Activated CD4-positive, alpha-beta memory T cell treated with anti-CD3 and anti-CD28 coated beads for 36 hours (primary cell): Measurements from ENCODE around the gene CLNK. TPM values are rescaled to one million over a fixed set of nuclear protein-coding genes. Genes with fewer than 3 reads are reported as not detected.
"Not testable (repeated sequence)": the region's sequence is repeated elsewhere in the genome, so short reads cannot be mapped to it uniquely, and the experiment has no call there.

Experiments
- CTCF ChIA-PET: fragments of 350-600 bp; sonication (Branson Sonifier 250); formaldehyde crosslinking; loops from one replicate; lab custom pipeline; 2021; ENCODE audit warnings: antibody characterized with exemption, inconsistent platforms; lab: Charles Lee
- POLR2A ChIA-PET: fragments of 350-600 bp; sonication (Branson Sonifier 250); formaldehyde crosslinking; loops from one replicate; lab custom pipeline; 2021; ENCODE audit warnings: antibody characterized with exemption; lab: Charles Lee
- DNase-seq: peaks from one replicate; pipeline ENCODE4 v3.0.0-alpha.2; 2020
- H3K27ac Mint-ChIP-seq: one replicate; pipeline ENCODE4 v1.8.0; 2021; ENCODE audit warnings: mixed read lengths
- H3K27me3 Mint-ChIP-seq: one replicate; pipeline ENCODE4 v1.8.0; 2021; ENCODE audit warnings: mixed read lengths
- H3K36me3 Mint-ChIP-seq: one replicate; pipeline ENCODE4 v1.8.0; 2021; ENCODE audit warnings: mixed read lengths
- H3K4me1 Mint-ChIP-seq: one replicate; pipeline ENCODE4 v1.8.0; 2021; ENCODE audit warnings: low read depth, mixed read lengths
- H3K4me3 Mint-ChIP-seq: one replicate; pipeline ENCODE4 v1.8.0; 2021; ENCODE audit warnings: mild to moderate bottlenecking, mixed read lengths
- H3K9me3 Mint-ChIP-seq: one replicate; pipeline ENCODE4 v1.8.0; 2021; ENCODE audit warnings: mixed read lengths
- intact Hi-C: fragments of 100-400 bp; cut with micrococcal nuclease; formaldehyde crosslinking; loops from one replicate; pipeline ENCODE4 v1.15.1; 2023
- total RNA-seq, 2 experiments: library from RNA; stranded (reverse); gene quantifications; one replicate each; pipeline ENCODE4 v1.2.3, GENCODE V29; 2021

CLNK gene
- total RNA-seq, 2 experiments from 2014 or later, result not detected

- ChIA-PET POLR2A (no interaction called here), CTCF (interaction anchor here (1.1 kb wide), 1 partner anchor 13 kb away, joined by 5 read pairs; no protein-coding TSS in a partner anchor)
- no peaks in the 10 kb centered on the region for H3K27me3 Mint-ChIP-seq
- no peak overlapping the region for H3K4me3 Mint-ChIP-seq
- DNase-seq, result peak; percentile 15
- H3K36me3 Mint-ChIP-seq, result no peaks in the 10 kb centered on the region
- intact Hi-C loops, result loop anchor here (1.0 to 10.0 kb wide), 3 partner anchors 842 to 1123 kb away; partner anchors contain the start of gene HS3ST1
- H3K27ac Mint-ChIP-seq, result no peak overlapping the region
- H3K4me1 Mint-ChIP-seq, result peaks cover 15% of the 10 kb centered on the region
- H3K9me3 Mint-ChIP-seq, result no peaks in the 10 kb centered on the region
Measured at GRCh38 chr4:10582059-10582686, 102.4 kb downstream of the CLNK start.

DNA sequence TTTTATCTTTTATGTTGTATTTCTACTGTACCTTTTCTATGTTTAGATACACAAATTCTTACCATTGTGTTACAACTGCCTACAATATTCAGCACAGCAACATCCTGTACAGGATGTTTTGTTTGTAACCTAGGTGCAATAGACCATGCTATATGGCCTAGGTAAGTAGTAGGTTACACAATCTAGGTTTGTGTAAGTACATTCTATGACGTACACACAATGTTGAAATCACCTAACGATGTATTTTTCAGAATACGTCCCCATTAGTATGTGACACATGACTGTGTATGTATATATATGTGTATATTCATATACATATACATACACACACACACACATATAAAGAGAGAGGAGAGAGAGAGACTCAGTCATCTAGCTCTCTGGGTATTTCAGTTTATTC, 103.5 kb downstream of the CLNK start:
- Mint-ChIP-seq H3K4me1 (peaks cover 16% of the 10 kb centered on the region), H3K9me3 (no peaks in the 10 kb centered on the region), H3K27ac (no peak overlapping the region), H3K27me3 (no peaks in the 10 kb centered on the region), H3K4me3 (no peak overlapping the region), H3K36me3 (no peaks in the 10 kb centered on the region)
- DNase-seq, result no peak
- intact Hi-C loops, result loop anchor here (10.0 kb wide), 1 partner anchor 1124 kb away; no protein-coding TSS in a partner anchor
- CTCF ChIA-PET, result interaction anchor here (1.1 kb wide), 1 partner anchor 14 kb away, joined by 5 read pairs; no protein-coding TSS in a partner anchor
- POLR2A ChIA-PET, result no interaction called here

DNA sequence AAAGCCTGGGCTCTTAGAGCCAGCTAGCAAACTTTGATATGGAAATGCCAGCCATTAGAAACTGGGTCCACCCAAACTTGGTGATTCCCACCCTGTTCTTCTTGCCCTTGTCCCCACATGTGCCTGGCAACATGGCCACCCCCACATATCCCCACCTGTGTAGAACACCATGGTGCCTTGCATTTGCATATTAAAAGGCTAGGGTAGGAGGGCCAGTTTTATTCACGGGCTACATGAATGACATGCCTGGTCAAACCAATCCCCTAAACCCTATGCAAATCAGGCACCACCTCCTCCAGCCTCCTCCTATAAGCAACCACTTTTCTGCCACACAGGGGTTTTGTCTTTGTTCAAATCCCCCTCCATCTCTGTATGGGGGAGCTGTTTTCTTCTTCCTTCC, 104.9 kb downstream of the CLNK start:
- Mint-ChIP-seq H3K27ac (no peak overlapping the region), H3K4me3 (no peak overlapping the region), H3K36me3 (no peaks in the 10 kb centered on the region), H3K4me1 (peaks cover 14% of the 10 kb centered on the region), H3K9me3 (no peaks in the 10 kb centered on the region), H3K27me3 (no peaks in the 10 kb centered on the region)
- POLR2A ChIA-PET, result no interaction called here
- intact Hi-C loops, result loop anchor here (10.0 kb wide), 1 partner anchor 1125 kb away; no protein-coding TSS in a partner anchor
- CTCF ChIA-PET, result no interaction called here
- no peak for DNase-seq

GRCh38 chr4:10577508-10578426, 106.8 kb downstream of the CLNK start:
- H3K4me1 Mint-ChIP-seq, result peaks cover 5% of the 10 kb centered on the region
- H3K27ac Mint-ChIP-seq, result no peak overlapping the region
- intact Hi-C loops, result no loop called here
- no peaks in the 10 kb centered on the region for H3K9me3 Mint-ChIP-seq
- no peak for DNase-seq
- no peak overlapping the region for H3K4me3 Mint-ChIP-seq
- peaks cover 2% of the 10 kb centered on the region for H3K27me3 Mint-ChIP-seq
- ChIA-PET CTCF (no interaction called here), POLR2A (no interaction called here)
- no peaks in the 10 kb centered on the region for H3K36me3 Mint-ChIP-seq

- H3K4me1 Mint-ChIP-seq, result peaks cover 5% of the 10 kb centered on the region
- ChIA-PET CTCF (no interaction called here), POLR2A (no interaction called here)
- no peaks in the 10 kb centered on the region for H3K9me3 Mint-ChIP-seq
- no peak for DNase-seq
- intact Hi-C loops, result no loop called here
- H3K36me3 Mint-ChIP-seq, result no peaks in the 10 kb centered on the region
- H3K4me3 Mint-ChIP-seq, result no peak overlapping the region
- H3K27me3 Mint-ChIP-seq, result peaks cover 2% of the 10 kb centered on the region
- H3K27ac Mint-ChIP-seq, result no peak overlapping the region
Measured at GRCh38 chr4:10577018-10577417, 107.5 kb downstream of the CLNK start.

- Mint-ChIP-seq H3K27me3 (peaks cover 2% of the 10 kb centered on the region), H3K9me3 (no peaks in the 10 kb centered on the region), H3K27ac (no peak overlapping the region), H3K36me3 (no peaks in the 10 kb centered on the region), H3K4me1 (peaks cover 5% of the 10 kb centered on the region), H3K4me3 (no peak overlapping the region)
- ChIA-PET POLR2A (no interaction called here), CTCF (no interaction called here)
- intact Hi-C loops, result no loop called here
- no peak for DNase-seq
Measured at GRCh38 chr4:10576236-10576635, 108.3 kb downstream of the CLNK start.

DNA sequence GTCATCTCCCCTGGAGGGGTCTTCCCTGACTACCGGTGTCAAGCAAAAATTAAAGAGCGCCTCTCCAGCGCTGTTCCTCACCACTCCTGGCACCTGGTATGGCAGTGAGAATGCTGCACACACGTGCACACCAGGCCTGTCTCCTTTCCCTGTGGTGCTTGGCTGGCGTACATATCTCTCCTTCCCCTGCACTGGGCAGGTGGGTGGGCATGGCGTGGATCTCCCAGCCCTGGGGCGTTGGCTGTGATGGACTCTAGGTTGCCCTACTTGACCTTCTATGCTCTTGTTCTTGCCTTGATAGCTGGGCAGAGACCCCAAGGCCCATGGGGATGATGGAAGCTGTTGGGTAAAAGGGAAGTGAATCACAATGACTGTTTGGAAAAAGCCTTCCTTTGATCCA, 109.2 kb downstream of the CLNK start:
- no peak overlapping the region for H3K27ac Mint-ChIP-seq
- peaks cover 2% of the 10 kb centered on the region for H3K27me3 Mint-ChIP-seq
- intact Hi-C loops, result no loop called here
- no peak overlapping the region for H3K4me3 Mint-ChIP-seq
- peaks cover 5% of the 10 kb centered on the region for H3K4me1 Mint-ChIP-seq
- DNase-seq, result no peak
- H3K9me3 Mint-ChIP-seq, result no peaks in the 10 kb centered on the region
- H3K36me3 Mint-ChIP-seq, result no peaks in the 10 kb centered on the region
- POLR2A ChIA-PET, result no interaction called here
- CTCF ChIA-PET, result no interaction called here

GRCh38 chr4:10574553-10574952, 110.0 kb downstream of the CLNK start:
- intact Hi-C loops, H3K9me3 Mint-ChIP-seq, POLR2A ChIA-PET, H3K27ac Mint-ChIP-seq, H3K36me3 Mint-ChIP-seq, CTCF ChIA-PET, H3K4me1 Mint-ChIP-seq, H3K4me3 Mint-ChIP-seq, H3K27me3 Mint-ChIP-seq, DNase-seq: not testable (repeated sequence)

- CTCF ChIA-PET, result no interaction called here
- Mint-ChIP-seq H3K36me3 (no peaks in the 10 kb centered on the region), H3K9me3 (no peaks in the 10 kb centered on the region), H3K4me1 (no peaks in the 10 kb centered on the region), H3K27ac (no peak overlapping the region), H3K4me3 (no peak overlapping the region), H3K27me3 (peaks cover 2% of the 10 kb centered on the region)
- POLR2A ChIA-PET, result no interaction called here
- no peak for DNase-seq
- intact Hi-C loops, result no loop called here
Measured at GRCh38 chr4:10571909-10572308, 112.7 kb downstream of the CLNK start.

DNA sequence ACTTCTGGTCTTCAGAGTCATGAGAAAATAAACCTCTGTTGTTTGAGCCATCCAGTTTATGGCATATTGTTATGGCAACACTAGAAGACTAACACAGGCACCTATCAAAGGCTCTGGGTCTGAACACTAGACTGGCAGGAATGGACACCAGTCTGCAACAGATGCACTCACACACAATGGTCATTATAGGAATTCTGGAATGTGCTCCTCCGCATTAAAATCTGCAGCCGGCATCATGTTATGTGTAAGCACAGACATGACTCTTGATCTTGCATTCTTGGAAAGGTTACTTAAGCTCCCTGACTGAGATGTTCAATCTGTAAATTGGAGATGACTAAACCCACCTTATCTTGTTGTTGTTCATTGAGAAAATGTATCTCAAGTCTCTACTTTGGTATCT, 115.1 kb downstream of the CLNK start:
- Mint-ChIP-seq H3K27me3 (peaks cover 2% of the 10 kb centered on the region), H3K4me3 (no peak overlapping the region), H3K27ac (no peak overlapping the region), H3K4me1 (no peaks in the 10 kb centered on the region), H3K36me3 (no peaks in the 10 kb centered on the region), H3K9me3 (no peaks in the 10 kb centered on the region)
- intact Hi-C loops, result no loop called here
- ChIA-PET POLR2A (no interaction called here), CTCF (no interaction called here)
- no peak for DNase-seq

DNA sequence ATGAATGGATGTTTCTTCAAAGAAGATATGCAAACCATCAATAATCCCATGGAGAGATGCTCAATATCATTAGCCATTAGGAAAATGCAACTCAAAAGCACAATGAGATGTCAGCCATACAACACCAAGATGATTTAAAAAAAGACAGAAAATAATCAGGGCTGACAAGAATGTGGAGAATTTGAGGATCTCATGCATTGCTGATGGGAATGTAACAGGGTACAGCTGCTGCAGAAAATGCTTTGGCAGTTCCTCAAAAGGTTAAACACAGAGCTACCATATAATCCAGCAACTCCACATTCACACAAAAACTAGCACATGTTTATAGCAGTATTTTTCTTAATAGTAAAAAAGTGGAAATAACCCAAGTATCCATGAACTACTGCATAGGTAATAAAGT, 116.8 kb downstream of the CLNK start:
- no peak overlapping the region for H3K27ac Mint-ChIP-seq
- intact Hi-C loops, result no loop called here
- ChIA-PET CTCF (interaction anchor here (1.0 kb wide), 1 partner anchor 12 kb away, joined by 3 read pairs; no protein-coding TSS in a partner anchor), POLR2A (no interaction called here)
- no peaks in the 10 kb centered on the region for H3K4me1 Mint-ChIP-seq
- H3K4me3 Mint-ChIP-seq, result no peak overlapping the region
- no peak for DNase-seq
- H3K27me3 Mint-ChIP-seq, result no peaks in the 10 kb centered on the region
- no peaks in the 10 kb centered on the region for H3K36me3 Mint-ChIP-seq
- no peaks in the 10 kb centered on the region for H3K9me3 Mint-ChIP-seq

DNA sequence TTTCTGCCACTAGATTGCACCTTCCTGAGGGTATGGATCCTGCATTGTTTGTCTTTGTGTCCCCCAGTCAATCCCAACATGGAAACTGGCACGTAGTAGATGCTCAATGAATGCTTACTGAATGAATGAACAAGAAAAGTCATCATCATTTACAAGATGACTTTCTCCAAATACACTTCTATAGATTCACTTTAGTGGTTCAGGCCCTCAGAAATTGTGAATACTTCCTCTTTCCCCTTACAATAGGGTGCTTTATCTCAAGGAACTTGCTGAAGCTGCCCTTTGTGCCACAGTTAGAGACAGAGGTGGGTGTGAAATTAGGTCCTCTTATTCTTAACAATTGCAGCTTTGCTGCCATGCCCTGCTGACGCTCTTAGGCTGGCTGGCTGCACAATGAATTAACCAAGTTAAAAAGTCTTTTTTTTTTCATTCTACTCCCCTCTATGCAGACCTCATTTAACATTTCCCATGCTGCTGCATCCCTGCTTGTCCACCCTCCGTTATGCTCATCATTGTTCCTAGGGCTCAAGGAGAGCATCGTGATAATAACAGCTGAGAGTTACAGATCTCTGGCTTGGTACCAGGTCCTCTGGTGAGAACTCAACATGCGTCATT, 119.3 kb downstream of the CLNK start:
- Mint-ChIP-seq H3K9me3 (no peaks in the 10 kb centered on the region), H3K4me3 (no peak overlapping the region), H3K36me3 (no peaks in the 10 kb centered on the region), H3K27me3 (peaks cover 3% of the 10 kb centered on the region), H3K27ac (no peak overlapping the region), H3K4me1 (no peaks in the 10 kb centered on the region)
- no peak for DNase-seq
- intact Hi-C loops, result no loop called here
- CTCF ChIA-PET, result interaction anchor here (1.5 to 1.8 kb wide), 2 partner anchors 10 to 16 kb away, joined by 3 to 4 read pairs; no protein-coding TSS in a partner anchor
- POLR2A ChIA-PET, result no interaction called here
